Caco-2 (cell line): Measurements from ENCODE around the gene CNGA4. TPM values are rescaled to one million over a fixed set of nuclear protein-coding genes. Genes with fewer than 3 reads are reported as not detected.
A peak's percentile ranks its signal among the peaks of the same experiment; 100 is the strongest.

Source experiments
- BruUV-seq: library from RNA; stranded (reverse); fragments of 400-500 nt; replicated peaks from 2 replicates; lab custom pipeline; 2021; lab: Mats Ljungman, UMichigan
- CTCF ChIA-PET: fragments of 300-600 bp; sonication (Branson Sonifier 250); formaldehyde crosslinking; loops from one replicate; lab custom pipeline; 2022; ENCODE audit warnings: antibody characterized with exemption; lab: Charles Lee
- POLR2A ChIA-PET: fragments of 300-600 bp; sonication (Branson Sonifier 250); formaldehyde crosslinking; loops from one replicate; lab custom pipeline; 2022; ENCODE audit warnings: antibody characterized with exemption; lab: Charles Lee
- DNase-seq, 2 experiments: peaks; one replicate each; pipeline versions ENCODE4 v3.0.0 to v3.0.0-alpha.2; 2020 to 2022
- H3K27me3 ChIP-seq: replicated peaks from 2 replicates; pipeline ENCODE4 v1.6.0; 2011; ENCODE audit warnings: low read length; ENCODE audit not compliant: control insufficient read depth, insufficient read depth
- H3K36me3 ChIP-seq: 2 replicates; pipeline ENCODE4 v1.5.1; 2011; ENCODE audit warnings: low read length; ENCODE audit not compliant: control insufficient read depth, insufficient read depth
- H3K4me1 ChIP-seq: fragments of 250-450 bp; sonication (Bioruptor Pico); 2 replicates; pipeline ENCODE4 v1.5.1; 2020; ENCODE audit warnings: mild to moderate bottlenecking
- H3K4me3 ChIP-seq: 2 replicates; pipeline ENCODE4 v1.5.1; 2011; ENCODE audit warnings: low read depth, mild to moderate bottlenecking, control low read depth, low read length
- H3K9me3 ChIP-seq: fragments of 250-450 bp; sonication (Bioruptor Pico); 2 replicates; pipeline ENCODE4 v1.5.1; 2020; ENCODE audit warnings: mild to moderate bottlenecking, moderate library complexity
- H3K27ac Mint-ChIP-seq: one replicate; pipeline ENCODE4 v1.8.0; 2022; ENCODE audit warnings: mixed read lengths; ENCODE audit not compliant: unreplicated experiment
- H3K27me3 Mint-ChIP-seq: one replicate; pipeline ENCODE4 v1.8.0; 2022; ENCODE audit warnings: mixed read lengths; ENCODE audit not compliant: insufficient read depth, unreplicated experiment
- H3K36me3 Mint-ChIP-seq: one replicate; pipeline ENCODE4 v1.8.0; 2022; ENCODE audit warnings: mild to moderate bottlenecking, mixed read lengths; ENCODE audit not compliant: insufficient read depth, unreplicated experiment
- H3K4me1 Mint-ChIP-seq: one replicate; pipeline ENCODE4 v1.8.0; 2022; ENCODE audit warnings: low read depth, mixed read lengths; ENCODE audit not compliant: unreplicated experiment
- H3K4me3 Mint-ChIP-seq: one replicate; pipeline ENCODE4 v1.8.0; 2022; ENCODE audit warnings: mild to moderate bottlenecking, moderate library complexity, mixed read lengths; ENCODE audit not compliant: unreplicated experiment
- H3K9me3 Mint-ChIP-seq: one replicate; pipeline ENCODE4 v1.8.0; 2022; ENCODE audit warnings: mixed read lengths; ENCODE audit not compliant: unreplicated experiment
- intact Hi-C: fragments of 100-400 bp; cut with micrococcal nuclease; formaldehyde crosslinking; loops from one replicate; pipeline ENCODE4 v1.10.0; 2022; ENCODE audit not compliant: unreplicated experiment
- total RNA-seq: library from RNA; stranded (reverse); gene quantifications from 2 replicates; pipeline ENCODE4 v1.2.3, GENCODE V29; 2022
- TF ChIP-seq, protein P1 (sequence below), 2 experiments: fragments of 200-600 bp in 1 of 2; IDR thresholded peaks; 1 replicate in 1 of 2; 2 replicates in 1 of 2; pipeline versions ENCODE4 v1.5.1 to v1.8.0; 2011 to 2022; ENCODE audit warnings: antibody characterized with exemption in 1 of 2, control low read depth in 1 of 2, inconsistent platforms in 1 of 2, low read depth in 1 of 2, low read length in 1 of 2, mild to moderate bottlenecking in 1 of 2, moderate library complexity in 1 of 2; ENCODE audit not compliant: insufficient read depth in 1 of 2, severe bottlenecking in 1 of 2, unreplicated experiment in 1 of 2

CNGA4 gene
- total RNA-seq, 1 experiment from 2014 or later = not detected

DNA sequence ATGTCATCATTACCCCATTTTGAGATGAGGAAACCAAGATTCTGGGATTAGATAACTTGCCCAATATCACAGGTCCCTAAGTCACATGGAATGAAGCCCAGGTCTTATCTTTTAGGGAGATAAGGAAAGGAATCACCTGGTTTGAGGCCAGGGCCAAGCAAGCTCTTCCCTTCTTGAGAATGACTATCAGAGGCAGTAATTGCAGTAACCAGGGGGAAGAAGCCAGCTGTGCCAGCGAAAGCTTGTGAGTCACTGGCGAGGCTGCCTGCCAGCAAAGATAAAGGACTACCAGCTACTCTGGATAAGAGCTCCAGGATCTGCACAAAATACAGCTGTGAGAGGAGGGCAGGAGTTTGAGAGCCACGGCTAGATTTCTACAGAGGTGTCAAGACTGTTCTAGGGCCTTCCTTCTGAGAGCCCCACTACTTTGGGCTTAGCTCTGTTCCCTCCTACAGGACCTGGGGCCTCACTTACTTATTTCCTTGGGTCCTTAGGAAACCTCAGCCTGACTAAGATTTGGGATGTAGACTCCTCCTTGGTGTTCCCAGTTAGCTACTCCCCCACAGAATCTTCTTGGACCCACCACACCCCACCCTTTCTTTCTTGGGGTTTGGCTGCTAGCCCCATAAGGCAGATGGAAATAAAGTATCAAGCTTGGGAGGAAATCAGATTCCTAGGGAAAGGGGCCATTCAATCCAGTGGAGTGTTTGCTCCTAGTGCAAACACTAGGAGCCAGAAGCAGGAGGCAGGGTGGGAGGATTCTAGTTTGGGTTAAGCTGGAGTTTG, 11.1 kb downstream of the CNGA4 start:
- intact Hi-C loops = no loop called here
- Mint-ChIP-seq H3K4me1 (peaks cover 17% of the 10 kb centered on the region), H3K27me3 (no peaks in the 10 kb centered on the region), H3K4me3 (no peak overlapping the region), H3K9me3 (no peaks in the 10 kb centered on the region), H3K36me3 (no peaks in the 10 kb centered on the region), H3K27ac (no peak overlapping the region)
- ChIA-PET CTCF (interaction anchor here (0.6 to 3.5 kb wide), 6 partner anchors 20 to 112 kb away, joined by 5 to 36 read pairs (median 14); no protein-coding TSS in a partner anchor), POLR2A (no interaction called here)
- no peaks in the 10 kb centered on the region for H3K27me3 ChIP-seq
- H3K9me3 ChIP-seq = no peaks in the 10 kb centered on the region
- TF ChIP-seq, protein P1, sequence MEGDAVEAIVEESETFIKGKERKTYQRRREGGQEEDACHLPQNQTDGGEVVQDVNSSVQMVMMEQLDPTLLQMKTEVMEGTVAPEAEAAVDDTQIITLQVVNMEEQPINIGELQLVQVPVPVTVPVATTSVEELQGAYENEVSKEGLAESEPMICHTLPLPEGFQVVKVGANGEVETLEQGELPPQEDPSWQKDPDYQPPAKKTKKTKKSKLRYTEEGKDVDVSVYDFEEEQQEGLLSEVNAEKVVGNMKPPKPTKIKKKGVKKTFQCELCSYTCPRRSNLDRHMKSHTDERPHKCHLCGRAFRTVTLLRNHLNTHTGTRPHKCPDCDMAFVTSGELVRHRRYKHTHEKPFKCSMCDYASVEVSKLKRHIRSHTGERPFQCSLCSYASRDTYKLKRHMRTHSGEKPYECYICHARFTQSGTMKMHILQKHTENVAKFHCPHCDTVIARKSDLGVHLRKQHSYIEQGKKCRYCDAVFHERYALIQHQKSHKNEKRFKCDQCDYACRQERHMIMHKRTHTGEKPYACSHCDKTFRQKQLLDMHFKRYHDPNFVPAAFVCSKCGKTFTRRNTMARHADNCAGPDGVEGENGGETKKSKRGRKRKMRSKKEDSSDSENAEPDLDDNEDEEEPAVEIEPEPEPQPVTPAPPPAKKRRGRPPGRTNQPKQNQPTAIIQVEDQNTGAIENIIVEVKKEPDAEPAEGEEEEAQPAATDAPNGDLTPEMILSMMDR (IDR thresholded peaks at IDR 0.05; ENCODE audit: insufficient read depth in 1 of 2, low read depth in 1 of 2, low read length in 1 of 2, severe bottlenecking in 1 of 2, unreplicated experiment in 1 of 2) = no peak
- H3K4me1 ChIP-seq = peaks cover 15% of the 10 kb centered on the region
- H3K4me3 ChIP-seq = no peak overlapping the region
- H3K36me3 ChIP-seq = no peaks in the 10 kb centered on the region
- BruUV-seq = no TSS peak
- no peak for DNase-seq

DNA sequence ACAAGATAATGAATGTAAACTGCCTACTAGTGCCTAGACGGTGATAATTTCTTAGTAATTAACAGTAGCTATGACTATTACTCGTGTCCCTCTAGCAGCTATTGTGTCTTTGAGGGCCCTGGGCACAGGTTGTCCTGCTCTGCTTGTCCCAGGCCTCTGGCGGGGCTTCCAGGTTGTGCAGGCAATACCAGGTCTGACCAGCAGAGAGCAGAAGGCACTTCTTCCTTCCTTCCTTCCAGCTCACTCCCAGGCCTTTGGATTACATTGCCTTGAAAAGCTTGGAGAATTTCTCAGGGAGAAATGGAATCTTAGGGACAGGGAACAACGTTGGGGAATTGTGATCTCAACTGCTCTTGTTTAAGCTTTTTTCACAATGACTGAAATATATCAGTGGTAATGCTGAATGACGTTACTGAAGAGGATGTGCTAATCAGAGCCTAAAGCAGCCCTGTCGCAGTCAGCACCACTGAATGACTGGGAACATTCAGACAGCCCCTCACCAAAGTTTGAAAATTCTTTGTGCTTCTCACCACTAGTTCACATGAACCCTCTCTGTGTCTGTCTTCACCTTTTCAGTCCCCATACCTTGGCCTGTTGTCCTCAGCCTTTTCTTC, 12.3 kb downstream of the CNGA4 start:
- Mint-ChIP-seq H3K4me3 (no peak overlapping the region), H3K4me1 (peaks cover 17% of the 10 kb centered on the region), H3K27me3 (no peaks in the 10 kb centered on the region), H3K9me3 (no peaks in the 10 kb centered on the region), H3K27ac (no peak overlapping the region), H3K36me3 (no peaks in the 10 kb centered on the region)
- Histone ChIP-seq H3K4me3 (no peak overlapping the region), H3K27me3 (no peaks in the 10 kb centered on the region), H3K9me3 (no peaks in the 10 kb centered on the region), H3K36me3 (no peaks in the 10 kb centered on the region), H3K4me1 (peaks cover 15% of the 10 kb centered on the region)
- peak; percentile 81 to 83 for DNase-seq
- ChIA-PET CTCF (interaction anchor here (0.6 to 3.5 kb wide), 18 partner anchors 9 to 139 kb away, joined by 3 to 36 read pairs (median 4); partner anchors contain the start of genes CAVIN3, FHIP1B and SMPD1), POLR2A (interaction anchor here (1.1 kb wide), 1 partner anchor 9 kb away, joined by 3 read pairs; no protein-coding TSS in a partner anchor)
- TF ChIP-seq, protein P1 (IDR thresholded peaks at IDR 0.05; ENCODE audit: insufficient read depth in 1 of 2, low read depth in 1 of 2, low read length in 1 of 2, severe bottlenecking in 1 of 2, unreplicated experiment in 1 of 2) = peak; percentile 69 to 91
- intact Hi-C loops = loop anchor here (1.0 kb wide), 4 partner anchors 47 to 112 kb away; no protein-coding TSS in a partner anchor
- BruUV-seq = no TSS peak

DNA sequence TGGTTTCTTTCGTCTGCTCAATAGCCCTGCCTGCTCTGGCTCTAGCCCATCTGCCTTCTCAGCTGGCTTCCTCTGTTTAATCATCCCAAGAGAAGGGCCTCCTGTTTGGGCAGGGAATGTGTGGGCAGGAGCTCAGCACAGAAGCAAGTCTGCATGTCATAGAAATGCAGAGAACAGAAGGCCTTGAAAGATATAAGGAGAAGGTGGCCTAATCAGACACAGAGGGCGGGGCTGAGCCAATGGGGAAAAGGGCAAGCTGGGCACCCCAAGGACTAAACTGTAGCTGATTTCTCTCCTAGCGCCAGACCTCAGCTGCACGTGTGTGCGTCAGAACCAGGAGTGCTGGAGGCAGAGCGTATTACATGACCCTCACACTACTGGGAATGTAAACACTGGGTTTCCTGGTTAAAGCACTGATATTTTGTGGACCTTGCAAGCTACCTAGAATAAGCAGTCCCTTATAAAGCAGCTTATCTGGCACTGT, 13.1 kb downstream of the CNGA4 start:
- CTCF ChIA-PET = interaction anchor here (1.0 to 3.5 kb wide), 4 partner anchors 14 to 110 kb away, joined by 3 to 36 read pairs (median 11); no protein-coding TSS in a partner anchor
- no peaks in the 10 kb centered on the region for H3K27me3 ChIP-seq
- Mint-ChIP-seq H3K27ac (no peak overlapping the region), H3K27me3 (no peaks in the 10 kb centered on the region), H3K4me3 (no peak overlapping the region), H3K4me1 (peaks cover 17% of the 10 kb centered on the region), H3K36me3 (no peaks in the 10 kb centered on the region), H3K9me3 (no peaks in the 10 kb centered on the region)
- no peak for DNase-seq
- H3K36me3 ChIP-seq = no peaks in the 10 kb centered on the region
- no TSS peak for BruUV-seq
- H3K9me3 ChIP-seq = no peaks in the 10 kb centered on the region
- H3K4me3 ChIP-seq = no peak overlapping the region
- TF ChIP-seq, protein P1 (IDR thresholded peaks at IDR 0.05; ENCODE audit: insufficient read depth in 1 of 2, low read depth in 1 of 2, low read length in 1 of 2, severe bottlenecking in 1 of 2, unreplicated experiment in 1 of 2) = no peak
- intact Hi-C loops = loop anchor here (1.0 kb wide), 4 partner anchors 46 to 111 kb away; no protein-coding TSS in a partner anchor
- peaks cover 15% of the 10 kb centered on the region for H3K4me1 ChIP-seq
- POLR2A ChIA-PET = no interaction called here
